ENCODE data around the gene ARL15.

Gene ARL15

GRCh38 chr5:54140247-54140840 is 170.0 kb downstream of the ARL15 start:
- H3K4me3 ChIP-seq (ENCODE audit: low read depth, low read length): no peak overlapping the region
- TF ChIP-seq, protein P1, sequence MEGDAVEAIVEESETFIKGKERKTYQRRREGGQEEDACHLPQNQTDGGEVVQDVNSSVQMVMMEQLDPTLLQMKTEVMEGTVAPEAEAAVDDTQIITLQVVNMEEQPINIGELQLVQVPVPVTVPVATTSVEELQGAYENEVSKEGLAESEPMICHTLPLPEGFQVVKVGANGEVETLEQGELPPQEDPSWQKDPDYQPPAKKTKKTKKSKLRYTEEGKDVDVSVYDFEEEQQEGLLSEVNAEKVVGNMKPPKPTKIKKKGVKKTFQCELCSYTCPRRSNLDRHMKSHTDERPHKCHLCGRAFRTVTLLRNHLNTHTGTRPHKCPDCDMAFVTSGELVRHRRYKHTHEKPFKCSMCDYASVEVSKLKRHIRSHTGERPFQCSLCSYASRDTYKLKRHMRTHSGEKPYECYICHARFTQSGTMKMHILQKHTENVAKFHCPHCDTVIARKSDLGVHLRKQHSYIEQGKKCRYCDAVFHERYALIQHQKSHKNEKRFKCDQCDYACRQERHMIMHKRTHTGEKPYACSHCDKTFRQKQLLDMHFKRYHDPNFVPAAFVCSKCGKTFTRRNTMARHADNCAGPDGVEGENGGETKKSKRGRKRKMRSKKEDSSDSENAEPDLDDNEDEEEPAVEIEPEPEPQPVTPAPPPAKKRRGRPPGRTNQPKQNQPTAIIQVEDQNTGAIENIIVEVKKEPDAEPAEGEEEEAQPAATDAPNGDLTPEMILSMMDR (IDR thresholded peaks at IDR 0.05; ENCODE audit: insufficient read depth, low read depth, low read length, missing control alignments): no peak
- no peak for DNase-seq (ENCODE audit: low read depth)

DNA sequence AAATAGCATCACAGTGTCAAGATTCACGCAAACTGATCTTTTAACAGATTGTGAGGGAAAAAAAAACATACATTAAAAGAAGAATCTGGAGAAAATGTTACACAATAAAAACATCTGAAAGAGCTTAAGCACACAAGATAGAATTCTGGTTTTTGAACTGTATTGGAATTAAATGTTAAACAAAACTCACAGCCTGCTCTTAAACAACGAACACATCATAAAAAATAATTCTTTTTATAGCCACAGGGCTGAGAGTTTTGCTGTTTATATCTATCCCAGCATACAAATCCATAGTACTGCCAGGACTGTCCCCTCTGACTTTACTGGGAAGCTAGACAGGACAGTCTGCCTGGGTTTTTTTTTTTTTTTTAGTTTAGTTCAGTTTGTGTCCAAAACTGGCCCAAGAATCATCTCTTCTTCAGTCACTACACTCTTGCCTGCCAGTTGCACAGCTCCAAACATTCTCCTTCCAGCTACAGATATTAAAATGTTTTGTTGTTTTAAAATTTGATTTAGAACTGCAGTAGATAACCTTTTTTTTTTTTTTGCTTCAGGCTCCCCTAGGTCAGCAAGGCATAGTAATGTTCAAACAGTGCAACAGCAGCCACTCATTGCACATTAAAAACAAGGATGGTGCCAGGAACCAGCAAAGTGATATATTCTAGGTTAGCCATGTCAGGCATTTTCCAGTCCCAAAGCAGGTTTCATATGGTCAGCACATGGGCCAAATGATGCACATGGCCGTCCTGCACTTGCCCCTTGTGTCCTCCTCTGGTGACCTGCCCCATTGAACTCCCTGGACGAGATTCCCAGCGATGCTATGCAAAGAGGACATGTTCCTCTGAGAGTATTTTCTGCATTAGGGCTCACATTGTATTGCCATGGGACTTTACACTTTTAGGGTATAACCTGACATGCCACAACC is 173.6 kb downstream of the ARL15 start:
- H3K4me3 ChIP-seq (ENCODE audit: low read depth, low read length): no peak overlapping the region
- DNase-seq (ENCODE audit: low read depth): no peak
- TF ChIP-seq, protein P1 (IDR thresholded peaks at IDR 0.05; ENCODE audit: insufficient read depth, low read depth, low read length, missing control alignments): no peak

- H3K4me3 ChIP-seq (ENCODE audit: low read depth, low read length): no peak overlapping the region
- TF ChIP-seq, protein P1 (IDR thresholded peaks at IDR 0.05; ENCODE audit: insufficient read depth, low read depth, low read length, missing control alignments): no peak
- DNase-seq (ENCODE audit: low read depth): no peak
These were observed 175.3 kb downstream of the ARL15 start for GRCh38 chr5:54135042-54135441.

DNA sequence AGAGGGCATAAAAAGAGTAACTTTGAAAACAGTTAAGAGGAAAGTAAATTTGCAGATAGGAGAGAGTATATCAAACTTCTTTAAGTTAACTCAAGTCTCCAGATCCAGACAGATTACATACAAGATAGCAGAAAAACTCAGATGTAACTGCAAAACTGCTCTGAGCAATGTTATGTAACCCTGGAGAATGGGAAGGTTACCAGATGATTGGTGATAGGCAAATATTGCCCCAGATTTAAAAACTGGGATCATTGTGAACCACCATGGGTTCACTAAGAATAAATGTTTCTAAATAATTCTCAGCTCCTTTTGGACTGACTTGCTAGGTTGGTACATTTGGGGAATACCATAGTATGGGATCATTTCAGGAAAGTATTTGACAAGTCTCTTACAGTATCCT is 176.5 kb downstream of the ARL15 start:
- DNase-seq (ENCODE audit: low read depth): no peak
- TF ChIP-seq, protein P1 (IDR thresholded peaks at IDR 0.05; ENCODE audit: insufficient read depth, low read depth, low read length, missing control alignments): no peak

GRCh38 chr5:54120473-54120872 is 189.9 kb downstream of the ARL15 start:
- DNase-seq (ENCODE audit: low read depth): no peak
- TF ChIP-seq, protein P1 (IDR thresholded peaks at IDR 0.05; ENCODE audit: insufficient read depth, low read depth, low read length, missing control alignments): no peak
- H3K4me3 ChIP-seq (ENCODE audit: low read depth, low read length): no peak overlapping the region

More for the DNA sequence above, 176.5 kb downstream of the ARL15 start:
- no peak overlapping the region for H3K4me3 ChIP-seq (ENCODE audit: low read depth, low read length)

GRCh38 chr5:54117957-54118356 is 192.4 kb downstream of the ARL15 start:
- H3K4me3 ChIP-seq (ENCODE audit: low read depth, low read length): no peak overlapping the region
- DNase-seq (ENCODE audit: low read depth): no peak
- TF ChIP-seq, protein P1 (IDR thresholded peaks at IDR 0.05; ENCODE audit: insufficient read depth, low read depth, low read length, missing control alignments): no peak

Data from GM12865 (cell line).